GM12874 (cell line): ENCODE measurements around the gene RALGAPA2.

ENCODE experiments used
- CTCF ChIP-seq: IDR thresholded peaks from 2 replicates; pipeline ENCODE4 v1.5.1; 2011; ENCODE audit warnings: low read depth, mild to moderate bottlenecking, control low read depth, low read length, moderate library complexity; ENCODE audit not compliant: insufficient read depth

The RALGAPA2 gene

GRCh38 chr20:20401991-20402390 is 310.5 kb downstream of the RALGAPA2 start:
- no peak for TF ChIP-seq CTCF

GRCh38 chr20:20399531-20400500 is 312.6 kb downstream of the RALGAPA2 start:
- TF ChIP-seq CTCF: no peak

GRCh38 chr20:20398123-20398522 is 314.3 kb downstream of the RALGAPA2 start:
- no peak for TF ChIP-seq CTCF

- TF ChIP-seq CTCF: no peak
Observed at GRCh38 chr20:20396794-20397193, 315.6 kb downstream of the RALGAPA2 start.

GRCh38 chr20:20395903-20396568 is 316.4 kb downstream of the RALGAPA2 start:
- TF ChIP-seq CTCF: no peak

GRCh38 chr20:20395087-20395486 is 317.4 kb downstream of the RALGAPA2 start:
- TF ChIP-seq CTCF: no peak
